CD4-positive, alpha-beta T cell treated with Interleukin-6 at 100 ng/mL for 8 hours (primary cell): ENCODE measurements around the gene CDC42EP1.
"Not testable (repeated sequence)": the region's sequence is repeated elsewhere in the genome, so short reads cannot be mapped to it uniquely, and the experiment has no call there.

Source experiments
- DNase-seq: peaks from one replicate; pipeline ENCODE4 v3.0.0-alpha.2; 2020; ENCODE audit warnings: mixed read lengths, low spot score

CDC42EP1 gene

GRCh38 chr22:37588546-37589215, 28.4 kb downstream of the CDC42EP1 start:
- DNase-seq = no peak

GRCh38 chr22:37589636-37590035, 29.4 kb downstream of the CDC42EP1 start:
- no peak for DNase-seq

GRCh38 chr22:37591081-37591480, 30.8 kb downstream of the CDC42EP1 start:
- not testable (repeated sequence) for DNase-seq

- no peak for DNase-seq
Observed at GRCh38 chr22:37591823-37592404, 31.6 kb downstream of the CDC42EP1 start.

GRCh38 chr22:37594237-37594636, 34.0 kb downstream of the CDC42EP1 start:
- DNase-seq = no peak

GRCh38 chr22:37599153-37599552, 38.9 kb downstream of the CDC42EP1 start:
- DNase-seq = no peak

- DNase-seq = no peak
Observed at GRCh38 chr22:37601203-37601539, 40.9 kb downstream of the CDC42EP1 start.

- no peak for DNase-seq
Observed at GRCh38 chr22:37601540-37602442, 41.5 kb downstream of the CDC42EP1 start.

- DNase-seq = not testable (repeated sequence)
Observed at GRCh38 chr22:37602546-37603277, 42.4 kb downstream of the CDC42EP1 start.

- DNase-seq = no peak
Observed at GRCh38 chr22:37604074-37604473, 43.8 kb downstream of the CDC42EP1 start.

GRCh38 chr22:37604875-37605274, 44.6 kb downstream of the CDC42EP1 start:
- peak; percentile 71 for DNase-seq

- DNase-seq = peak; percentile 89
Observed at GRCh38 chr22:37607010-37607934, 47.0 kb downstream of the CDC42EP1 start.

- DNase-seq = no peak
Observed at GRCh38 chr22:37607935-37608476, 47.7 kb downstream of the CDC42EP1 start.

- DNase-seq = peak; percentile 98
Observed at GRCh38 chr22:37608477-37609239, 48.4 kb downstream of the CDC42EP1 start, which contains the start of gene GGA1. GGA1 (plus strand) TSS chr22:37608834; CDS start chr22:37608861, 27 bp downstream.

- DNase-seq = no peak
Observed at GRCh38 chr22:37609240-37610152, 49.2 kb downstream of the CDC42EP1 start.

GRCh38 chr22:37610153-37610475, 49.8 kb downstream of the CDC42EP1 start:
- DNase-seq = not testable (repeated sequence)

GRCh38 chr22:37610480-37611129, 50.3 kb downstream of the CDC42EP1 start:
- DNase-seq = no peak

- no peak for DNase-seq
Observed at GRCh38 chr22:37611207-37611606, 50.9 kb downstream of the CDC42EP1 start.
